HG03442 (cell line): Measurements from ENCODE around the gene GHR.
"Not testable (repeated sequence)": the region's sequence is repeated elsewhere in the genome, so short reads cannot be mapped to it uniquely, and the experiment has no call there.

Experiments used
- ATAC-seq: cut with Tn5 transposase; IDR thresholded peaks from one replicate; pipeline ENCODE4 v1.9.1; 2021; ENCODE audit warnings: mild to moderate bottlenecking, moderate library complexity; ENCODE audit not compliant: unreplicated experiment

GHR gene

GRCh38 chr5:42566652-42567295, 143.5 kb downstream of the GHR start:
- ATAC-seq, result no peak

- no peak for ATAC-seq
Observed at GRCh38 chr5:42569325-42569724, 146.1 kb downstream of the GHR start.

- no peak for ATAC-seq
Observed at GRCh38 chr5:42569953-42570548, 146.8 kb downstream of the GHR start.

GRCh38 chr5:42570966-42571960, 148.0 kb downstream of the GHR start:
- ATAC-seq, result no peak

GRCh38 chr5:42572313-42572712, 149.1 kb downstream of the GHR start:
- ATAC-seq, result no peak

- ATAC-seq, result no peak
Observed at GRCh38 chr5:42573386-42573785, 150.1 kb downstream of the GHR start.

- not testable (repeated sequence) for ATAC-seq
Observed at GRCh38 chr5:42575914-42576313, 152.7 kb downstream of the GHR start.

GRCh38 chr5:42578901-42579300, 155.7 kb downstream of the GHR start:
- not testable (repeated sequence) for ATAC-seq

- ATAC-seq, result no peak
Observed at GRCh38 chr5:42579320-42579719, 156.1 kb downstream of the GHR start.

- no peak for ATAC-seq
Observed at GRCh38 chr5:42581845-42582244, 158.6 kb downstream of the GHR start.

GRCh38 chr5:42582723-42583122, 159.5 kb downstream of the GHR start:
- no peak for ATAC-seq

- ATAC-seq, result peak; percentile 74
Observed at GRCh38 chr5:42583322-42583721, 160.1 kb downstream of the GHR start.

GRCh38 chr5:42586625-42587024, 163.4 kb downstream of the GHR start:
- ATAC-seq, result no peak

GRCh38 chr5:42587096-42587723, 164.0 kb downstream of the GHR start:
- ATAC-seq, result no peak

GRCh38 chr5:42590566-42590965, 167.3 kb downstream of the GHR start:
- no peak for ATAC-seq

- no peak for ATAC-seq
Observed at GRCh38 chr5:42591015-42591414, 167.8 kb downstream of the GHR start.

- ATAC-seq, result no peak
Observed at GRCh38 chr5:42592401-42593140, 169.3 kb downstream of the GHR start.

- ATAC-seq, result no peak
Observed at GRCh38 chr5:42593591-42593990, 170.4 kb downstream of the GHR start.

- no peak for ATAC-seq
Observed at GRCh38 chr5:42595597-42595996, 172.4 kb downstream of the GHR start.

GRCh38 chr5:42596817-42597216, 173.6 kb downstream of the GHR start:
- no peak for ATAC-seq
